ENCODE measurements around the gene TRABD2B.

The TRABD2B gene

GRCh38 chr1:47921935-47922415 is 75.2 kb downstream of the TRABD2B start:
- H3K9me3 ChIP-seq (ENCODE audit: control insufficient read depth, insufficient read depth, low read depth, low read length) = no peaks in the 10 kb centered on the region
- no peaks in the 10 kb centered on the region for H3K4me1 ChIP-seq (ENCODE audit: control insufficient read depth, insufficient read depth, low read length)
- ChIA-PET POLR2A (no interaction called here), CTCF (no interaction called here)
- no peaks in the 10 kb centered on the region for H3K36me3 ChIP-seq (ENCODE audit: control insufficient read depth in 2 of 2, insufficient read depth in 1 of 2, low read length in 2 of 2)
- H3K27ac ChIP-seq (ENCODE audit: extremely low read depth, low read depth, low read length) = no peak overlapping the region
- TF ChIP-seq ZNF18 (tag by site-specific recombination; IDR thresholded peaks at IDR 0.05) (no peak), ZNF654 (tag by site-specific recombination; IDR thresholded peaks at IDR 0.05; ENCODE audit: low read depth) (no peak), ZNF394 (tag by site-specific recombination; IDR thresholded peaks at IDR 0.05; ENCODE audit: borderline replicate concordance) (no peak)
- H3K4me3 ChIP-seq (ENCODE audit: low read depth, low read length) = no peak overlapping the region

GRCh38 chr1:47919113-47919833 is 77.9 kb downstream of the TRABD2B start:
- no peaks in the 10 kb centered on the region for H3K4me1 ChIP-seq (ENCODE audit: control insufficient read depth, insufficient read depth, low read length)
- no peak overlapping the region for H3K27ac ChIP-seq (ENCODE audit: extremely low read depth, low read depth, low read length)
- no peak overlapping the region for H3K4me3 ChIP-seq (ENCODE audit: low read depth, low read length)
- H3K36me3 ChIP-seq (ENCODE audit: control insufficient read depth in 2 of 2, insufficient read depth in 1 of 2, low read length in 2 of 2) = no peaks in the 10 kb centered on the region
- H3K9me3 ChIP-seq (ENCODE audit: control insufficient read depth, insufficient read depth, low read depth, low read length) = no peaks in the 10 kb centered on the region
- ChIA-PET POLR2A (no interaction called here), CTCF (interaction anchor here (0.7 kb wide), 2 partner anchors 149 to 349 kb away, joined by 3 read pairs; no protein-coding TSS in a partner anchor)
- TF ChIP-seq SALL2 (tag by site-specific recombination; IDR thresholded peaks at IDR 0.05; ENCODE audit: borderline replicate concordance) = no peak

- Histone ChIP-seq H3K4me3 (ENCODE audit: low read depth, low read length) (no peak overlapping the region), H3K36me3 (ENCODE audit: control insufficient read depth in 2 of 2, insufficient read depth in 1 of 2, low read length in 2 of 2) (no peaks in the 10 kb centered on the region), H3K9me3 (ENCODE audit: control insufficient read depth, insufficient read depth, low read depth, low read length) (no peaks in the 10 kb centered on the region), H3K27ac (ENCODE audit: extremely low read depth, low read depth, low read length) (no peak overlapping the region), H3K4me1 (ENCODE audit: control insufficient read depth, insufficient read depth, low read length) (no peaks in the 10 kb centered on the region)
- no peak for TF ChIP-seq GFI1B (tag by site-specific recombination; IDR thresholded peaks at IDR 0.05)
- TF ChIP-seq ZSCAN30 (tag by site-specific recombination; IDR thresholded peaks at IDR 0.05) = no peak
- TF ChIP-seq ZNF223 (tag by site-specific recombination; IDR thresholded peaks at IDR 0.05) = no peak
- no peak for TF ChIP-seq HOXA7 (CRISPR knock-in tag; IDR thresholded peaks at IDR 0.05; ENCODE audit: borderline replicate concordance)
- TF ChIP-seq ZNF621 (tag by site-specific recombination; IDR thresholded peaks at IDR 0.05) = no peak
- no peak for TF ChIP-seq ZNF394 (tag by site-specific recombination; IDR thresholded peaks at IDR 0.05; ENCODE audit: borderline replicate concordance)
- TF ChIP-seq OVOL3 (tag by site-specific recombination; IDR thresholded peaks at IDR 0.05) = no peak
- no peak for TF ChIP-seq ZNF426 (tag by site-specific recombination; IDR thresholded peaks at IDR 0.05)
- no peak for TF ChIP-seq ZNF792 (tag by site-specific recombination; IDR thresholded peaks at IDR 0.05)
- no peak for TF ChIP-seq ZNF555 (tag by site-specific recombination; conservative IDR thresholded peaks at IDR 0.05)
- TF ChIP-seq ZBTB49 (tag by site-specific recombination; IDR thresholded peaks at IDR 0.05; ENCODE audit: low read depth) = no peak
- TF ChIP-seq ZNF76 (tag by site-specific recombination; IDR thresholded peaks at IDR 0.05; ENCODE audit: borderline replicate concordance, low read depth) = no peak
- TF ChIP-seq ZNF843 (tag by site-specific recombination; IDR thresholded peaks at IDR 0.05) = no peak
- no peak for TF ChIP-seq GLI4 (tag by site-specific recombination; IDR thresholded peaks at IDR 0.05)
- no peak for TF ChIP-seq ZNF121 (tag by site-specific recombination; IDR thresholded peaks at IDR 0.05)
- no peak for TF ChIP-seq ZNF571 (tag by site-specific recombination; IDR thresholded peaks at IDR 0.05)
- no peak for TF ChIP-seq REPIN1 (tag by site-specific recombination; IDR thresholded peaks at IDR 0.05; ENCODE audit: low read depth)
- no peak for TF ChIP-seq ZNF449 (tag by site-specific recombination; IDR thresholded peaks at IDR 0.05)
- no peak for TF ChIP-seq ZNF629 (tag by site-specific recombination; IDR thresholded peaks at IDR 0.05)
- no peak for TF ChIP-seq ZNF530 (tag by site-specific recombination; IDR thresholded peaks at IDR 0.05; ENCODE audit: low read depth)
- ChIA-PET POLR2A (no interaction called here), CTCF (no interaction called here)
Measured at GRCh38 chr1:47918257-47918867, 78.8 kb downstream of the TRABD2B start.
